PC-9 (cell line): ENCODE measurements around the gene CASTOR2.

Source experiments
- EZH2 ChIP-seq: fragments of 200-600 bp; sonication (generic); IDR thresholded peaks from 2 replicates; pipeline ENCODE4 v1.8.0; 2017; ENCODE audit warnings: antibody characterized with exemption, low read depth
- TF ChIP-seq, protein P1 (sequence below): fragments of 200-600 bp; sonication (generic); conservative IDR thresholded peaks from 2 replicates; pipeline ENCODE4 v1.6.1; 2017; ENCODE audit warnings: mixed run types, antibody characterized with exemption, mild to moderate bottlenecking, moderate library complexity

DNA sequence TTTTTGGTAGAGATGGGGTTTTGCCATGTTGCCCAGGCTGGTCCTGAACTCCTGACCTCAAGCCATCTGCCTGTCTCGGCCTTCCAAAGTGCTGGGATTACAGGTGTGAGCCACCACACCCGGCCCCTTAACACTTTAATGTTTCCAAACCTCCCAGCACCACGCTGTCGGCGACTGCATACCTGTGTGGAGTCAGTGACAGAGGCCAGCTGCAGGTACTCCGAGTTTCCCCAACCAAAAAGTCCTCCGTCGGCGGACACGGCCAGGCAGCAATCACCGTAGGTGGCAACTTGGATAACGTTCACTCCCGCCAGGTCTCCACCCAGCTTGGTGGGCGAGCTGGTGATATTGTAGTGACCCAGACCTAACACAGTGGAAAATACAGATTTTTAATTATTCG, 93.9 kb downstream of the CASTOR2 start:
- TF ChIP-seq, protein P1, sequence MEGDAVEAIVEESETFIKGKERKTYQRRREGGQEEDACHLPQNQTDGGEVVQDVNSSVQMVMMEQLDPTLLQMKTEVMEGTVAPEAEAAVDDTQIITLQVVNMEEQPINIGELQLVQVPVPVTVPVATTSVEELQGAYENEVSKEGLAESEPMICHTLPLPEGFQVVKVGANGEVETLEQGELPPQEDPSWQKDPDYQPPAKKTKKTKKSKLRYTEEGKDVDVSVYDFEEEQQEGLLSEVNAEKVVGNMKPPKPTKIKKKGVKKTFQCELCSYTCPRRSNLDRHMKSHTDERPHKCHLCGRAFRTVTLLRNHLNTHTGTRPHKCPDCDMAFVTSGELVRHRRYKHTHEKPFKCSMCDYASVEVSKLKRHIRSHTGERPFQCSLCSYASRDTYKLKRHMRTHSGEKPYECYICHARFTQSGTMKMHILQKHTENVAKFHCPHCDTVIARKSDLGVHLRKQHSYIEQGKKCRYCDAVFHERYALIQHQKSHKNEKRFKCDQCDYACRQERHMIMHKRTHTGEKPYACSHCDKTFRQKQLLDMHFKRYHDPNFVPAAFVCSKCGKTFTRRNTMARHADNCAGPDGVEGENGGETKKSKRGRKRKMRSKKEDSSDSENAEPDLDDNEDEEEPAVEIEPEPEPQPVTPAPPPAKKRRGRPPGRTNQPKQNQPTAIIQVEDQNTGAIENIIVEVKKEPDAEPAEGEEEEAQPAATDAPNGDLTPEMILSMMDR, result no peak
- TF ChIP-seq EZH2, result no peak
